ENCODE results near the gene TATDN3.
"Not testable (repeated sequence)": the region's sequence is repeated elsewhere in the genome, so short reads cannot be mapped to it uniquely, and the experiment has no call there.

The TATDN3 gene

GRCh38 chr1:212856755-212857154 lies 65.1 kb downstream of the TATDN3 start:
- TF ChIP-seq, protein P1, sequence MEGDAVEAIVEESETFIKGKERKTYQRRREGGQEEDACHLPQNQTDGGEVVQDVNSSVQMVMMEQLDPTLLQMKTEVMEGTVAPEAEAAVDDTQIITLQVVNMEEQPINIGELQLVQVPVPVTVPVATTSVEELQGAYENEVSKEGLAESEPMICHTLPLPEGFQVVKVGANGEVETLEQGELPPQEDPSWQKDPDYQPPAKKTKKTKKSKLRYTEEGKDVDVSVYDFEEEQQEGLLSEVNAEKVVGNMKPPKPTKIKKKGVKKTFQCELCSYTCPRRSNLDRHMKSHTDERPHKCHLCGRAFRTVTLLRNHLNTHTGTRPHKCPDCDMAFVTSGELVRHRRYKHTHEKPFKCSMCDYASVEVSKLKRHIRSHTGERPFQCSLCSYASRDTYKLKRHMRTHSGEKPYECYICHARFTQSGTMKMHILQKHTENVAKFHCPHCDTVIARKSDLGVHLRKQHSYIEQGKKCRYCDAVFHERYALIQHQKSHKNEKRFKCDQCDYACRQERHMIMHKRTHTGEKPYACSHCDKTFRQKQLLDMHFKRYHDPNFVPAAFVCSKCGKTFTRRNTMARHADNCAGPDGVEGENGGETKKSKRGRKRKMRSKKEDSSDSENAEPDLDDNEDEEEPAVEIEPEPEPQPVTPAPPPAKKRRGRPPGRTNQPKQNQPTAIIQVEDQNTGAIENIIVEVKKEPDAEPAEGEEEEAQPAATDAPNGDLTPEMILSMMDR (IDR thresholded peaks at IDR 0.05; ENCODE audit: borderline replicate concordance, insufficient read depth, low read depth, low read length), result no peak
- H3K4me3 ChIP-seq (ENCODE audit: low read depth, low read length), result peak overlapping the region; percentile 94

DNA sequence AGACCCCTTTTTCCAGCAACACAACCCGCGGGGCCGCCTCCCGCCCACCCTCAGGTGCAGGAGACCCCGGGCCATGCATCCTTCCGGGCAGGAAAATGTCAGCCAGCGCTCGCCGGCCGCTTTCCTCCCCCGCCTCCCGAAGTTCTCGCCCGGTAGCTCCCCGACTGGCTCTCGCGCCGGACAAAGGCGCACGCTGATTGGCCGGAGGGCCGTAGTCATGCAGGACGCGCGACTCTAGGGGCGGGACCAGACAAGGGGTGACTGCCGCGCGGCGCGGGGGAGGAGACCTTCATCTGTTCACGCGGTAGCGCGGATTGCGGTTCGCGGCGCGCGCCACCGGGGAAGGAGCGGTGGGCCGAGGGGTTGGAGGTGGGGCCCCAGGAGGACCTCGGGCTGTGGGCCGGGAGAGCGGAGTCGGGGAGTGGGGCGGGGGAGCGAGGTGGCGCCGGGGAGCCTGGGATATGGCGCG lies 66.3 kb downstream of the TATDN3 start, which contains the start of gene FLVCR1:
Gene FLVCR1 (plus strand): TSS at position 284 of the 469 bp plus-strand sequence. CDS start 178 bp downstream, at position 462.
- peak within 1 kb of the TSS; percentile 94 for H3K4me3 ChIP-seq (ENCODE audit: low read depth, low read length)
- TF ChIP-seq, protein P1 (IDR thresholded peaks at IDR 0.05; ENCODE audit: borderline replicate concordance, insufficient read depth, low read depth, low read length), result no peak

DNA sequence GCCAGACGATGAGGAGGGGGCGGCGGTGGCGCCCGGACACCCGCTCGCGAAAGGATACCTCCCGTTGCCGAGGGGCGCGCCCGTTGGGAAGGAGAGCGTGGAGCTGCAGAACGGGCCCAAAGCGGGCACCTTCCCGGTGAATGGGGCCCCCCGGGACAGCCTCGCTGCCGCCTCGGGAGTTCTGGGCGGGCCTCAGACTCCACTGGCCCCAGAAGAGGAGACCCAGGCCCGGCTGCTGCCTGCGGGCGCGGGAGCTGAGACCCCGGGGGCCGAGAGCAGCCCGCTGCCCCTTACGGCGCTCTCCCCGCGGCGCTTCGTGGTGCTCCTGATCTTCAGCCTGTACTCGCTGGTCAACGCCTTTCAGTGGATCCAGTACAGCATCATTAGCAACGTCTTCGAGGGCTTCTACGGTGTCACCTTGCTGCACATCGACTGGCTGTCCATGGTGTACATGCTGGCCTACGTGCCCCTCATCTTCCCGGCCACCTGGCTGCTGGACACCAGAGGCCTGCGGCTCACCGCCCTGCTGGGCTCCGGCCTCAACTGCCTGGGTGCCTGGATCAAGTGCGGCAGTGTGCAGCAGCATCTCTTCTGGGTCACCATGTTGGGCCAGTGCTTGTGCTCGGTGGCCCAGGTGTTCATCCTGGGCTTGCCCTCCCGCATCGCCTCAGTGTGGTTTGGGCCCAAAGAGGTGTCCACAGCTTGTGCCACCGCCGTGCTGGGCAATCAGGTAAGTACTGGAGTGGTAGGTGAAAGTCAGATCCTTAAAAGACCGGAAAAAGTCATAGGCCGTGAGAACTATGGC lies 67.0 kb downstream of the TATDN3 start:
- H3K4me3 ChIP-seq (ENCODE audit: low read depth, low read length), result peak overlapping the region; percentile 94
- TF ChIP-seq, protein P1 (IDR thresholded peaks at IDR 0.05; ENCODE audit: borderline replicate concordance, insufficient read depth, low read depth, low read length), result no peak

- TF ChIP-seq, protein P1 (IDR thresholded peaks at IDR 0.05; ENCODE audit: borderline replicate concordance, insufficient read depth, low read depth, low read length), result no peak
- H3K4me3 ChIP-seq (ENCODE audit: low read depth, low read length), result no peak overlapping the region
These were observed 69.3 kb downstream of the TATDN3 start for GRCh38 chr1:212860713-212861581.

- no peak overlapping the region for H3K4me3 ChIP-seq (ENCODE audit: low read depth, low read length)
- TF ChIP-seq, protein P1 (IDR thresholded peaks at IDR 0.05; ENCODE audit: borderline replicate concordance, insufficient read depth, low read depth, low read length), result no peak
These were observed 70.5 kb downstream of the TATDN3 start for GRCh38 chr1:212862111-212862690.

GRCh38 chr1:212863345-212863744 lies 71.7 kb downstream of the TATDN3 start:
- H3K4me3 ChIP-seq (ENCODE audit: low read depth, low read length), result not testable (repeated sequence)

DNA sequence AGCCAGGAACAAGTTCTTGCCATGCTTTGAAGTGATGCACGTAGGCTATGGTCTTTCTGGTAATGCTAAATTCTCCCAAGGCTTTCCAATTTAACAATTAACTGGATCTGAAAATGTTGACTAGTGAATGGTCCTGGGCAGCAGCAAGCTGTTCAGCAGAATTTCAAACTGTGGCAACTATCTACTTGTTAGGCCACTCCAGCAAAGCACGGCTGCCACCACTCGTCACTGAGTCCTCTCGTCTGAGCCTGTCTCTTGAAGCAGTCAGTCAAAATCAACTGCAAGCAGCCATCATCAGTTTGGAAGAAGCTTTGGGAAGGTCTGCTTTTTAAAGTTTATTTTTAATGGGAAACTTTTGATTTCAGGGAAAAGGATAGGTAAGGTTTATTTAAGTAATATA lies 72.5 kb downstream of the TATDN3 start:
- TF ChIP-seq, protein P1 (IDR thresholded peaks at IDR 0.05; ENCODE audit: borderline replicate concordance, insufficient read depth, low read depth, low read length), result no peak
- H3K4me3 ChIP-seq (ENCODE audit: low read depth, low read length), result no peak overlapping the region

Measured in GM12875 (cell line).